ENCODE results near the gene LBHD1. TPM values are rescaled to one million over a fixed set of nuclear protein-coding genes. Genes with fewer than 3 reads are reported as not detected.
A peak's percentile ranks its signal among the peaks of the same experiment; 100 is the strongest.

LBHD1 gene
- total RNA-seq, 3 donors from 2014 or later: 7.4 to 10.6 (median 10.6) TPM

DNA sequence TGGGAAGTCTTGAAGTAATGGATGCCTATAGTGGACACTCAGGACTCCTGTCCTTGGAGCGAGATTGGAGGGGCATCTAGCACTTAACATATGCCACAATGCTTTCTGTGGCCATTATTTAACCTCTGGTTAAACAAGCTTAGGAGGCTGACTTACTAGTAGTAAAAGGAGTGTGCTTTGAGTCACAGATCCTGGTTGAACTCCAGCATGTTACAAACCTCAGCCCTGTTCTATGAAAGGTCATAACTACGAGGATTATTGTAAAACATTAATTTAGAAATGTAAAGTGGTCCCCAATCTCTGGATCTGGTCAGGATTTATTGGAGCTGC is 1.1 kb upstream of the LBHD1 start:
- Histone ChIP-seq H3K4me3 (no peak overlapping the region), H3K4me1 (ENCODE audit: low read depth) (peaks cover 35% of the 10 kb centered on the region), H3K36me3 (ENCODE audit: low read depth) (no peaks in the 10 kb centered on the region), H3K9me3 (no peaks in the 10 kb centered on the region)
- TF ChIP-seq, protein P1, sequence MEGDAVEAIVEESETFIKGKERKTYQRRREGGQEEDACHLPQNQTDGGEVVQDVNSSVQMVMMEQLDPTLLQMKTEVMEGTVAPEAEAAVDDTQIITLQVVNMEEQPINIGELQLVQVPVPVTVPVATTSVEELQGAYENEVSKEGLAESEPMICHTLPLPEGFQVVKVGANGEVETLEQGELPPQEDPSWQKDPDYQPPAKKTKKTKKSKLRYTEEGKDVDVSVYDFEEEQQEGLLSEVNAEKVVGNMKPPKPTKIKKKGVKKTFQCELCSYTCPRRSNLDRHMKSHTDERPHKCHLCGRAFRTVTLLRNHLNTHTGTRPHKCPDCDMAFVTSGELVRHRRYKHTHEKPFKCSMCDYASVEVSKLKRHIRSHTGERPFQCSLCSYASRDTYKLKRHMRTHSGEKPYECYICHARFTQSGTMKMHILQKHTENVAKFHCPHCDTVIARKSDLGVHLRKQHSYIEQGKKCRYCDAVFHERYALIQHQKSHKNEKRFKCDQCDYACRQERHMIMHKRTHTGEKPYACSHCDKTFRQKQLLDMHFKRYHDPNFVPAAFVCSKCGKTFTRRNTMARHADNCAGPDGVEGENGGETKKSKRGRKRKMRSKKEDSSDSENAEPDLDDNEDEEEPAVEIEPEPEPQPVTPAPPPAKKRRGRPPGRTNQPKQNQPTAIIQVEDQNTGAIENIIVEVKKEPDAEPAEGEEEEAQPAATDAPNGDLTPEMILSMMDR (IDR thresholded peaks at IDR 0.05): no peak
- ATAC-seq: no peak
- no peak for DNase-seq
- intact Hi-C loops (cut with DNase I, micrococcal nuclease): loop anchor here in 1 of 2 donors (2.0 kb wide), 1 partner anchor 72 kb away; the partner anchor contains the start of gene MTA2

DNA sequence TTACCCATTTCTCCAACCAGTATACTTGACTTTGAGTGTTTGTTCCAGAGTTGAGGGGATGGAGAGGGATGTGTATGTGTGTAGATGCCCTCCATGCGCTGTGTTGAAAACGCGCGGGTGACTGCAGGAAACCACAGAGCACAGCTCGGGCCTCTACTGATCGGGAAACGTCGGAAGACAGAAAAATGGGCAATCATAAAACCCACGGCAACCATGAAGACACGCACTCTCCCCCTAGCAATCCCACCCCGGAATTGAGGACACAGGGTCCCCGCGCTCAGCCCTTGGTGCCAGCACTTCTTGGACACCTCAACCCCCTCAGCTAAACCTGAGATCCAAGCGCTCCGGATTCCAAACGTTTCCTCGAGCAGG is 845 bp downstream of the LBHD1 start:
- DNase-seq (no peak), ATAC-seq (peak; percentile 26)
- H3K4me1 ChIP-seq (ENCODE audit: low read depth): peaks cover 37% of the 10 kb centered on the region
- H3K36me3 ChIP-seq (ENCODE audit: low read depth): no peaks in the 10 kb centered on the region
- H3K4me3 ChIP-seq: peak overlapping the region; percentile 77
- H3K9me3 ChIP-seq: no peaks in the 10 kb centered on the region
- intact Hi-C loops (cut with DNase I, micrococcal nuclease): no loop called here
- TF ChIP-seq, protein P1 (IDR thresholded peaks at IDR 0.05): no peak

DNA sequence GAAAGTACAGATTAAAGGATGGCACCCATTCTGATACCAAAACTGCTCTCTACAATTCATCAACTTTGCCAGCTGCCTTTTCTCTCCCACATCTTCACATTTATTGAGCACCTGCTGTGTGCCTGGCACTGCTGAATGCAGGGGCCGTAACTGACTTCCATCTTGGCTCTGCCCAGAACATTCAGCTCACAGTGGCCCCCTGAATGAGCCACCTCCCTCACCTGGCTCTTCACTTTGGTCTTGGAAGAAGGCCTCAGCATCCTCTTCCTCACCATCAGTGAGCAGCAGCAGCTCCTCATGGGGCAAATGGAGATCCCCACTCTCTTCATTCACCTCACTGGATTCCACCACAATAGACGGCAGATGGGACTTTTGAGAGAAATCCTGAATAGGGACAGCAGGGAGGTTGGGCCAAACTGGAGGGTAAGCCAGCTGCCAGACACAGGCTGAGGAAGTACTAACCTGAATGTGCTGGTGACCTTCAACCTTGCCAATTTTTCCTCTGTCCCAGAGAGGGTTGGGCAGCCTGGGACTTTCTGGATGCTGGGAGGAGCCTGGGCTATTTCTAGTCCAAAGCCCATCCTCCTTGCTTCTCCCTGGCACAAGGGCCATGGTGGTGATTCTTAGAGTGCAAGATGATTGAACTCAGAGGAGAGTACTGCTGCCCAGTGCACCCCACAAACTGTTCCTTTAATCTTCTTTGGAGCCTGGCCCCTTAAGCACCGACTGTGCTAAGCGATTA is 2.5 kb downstream of the LBHD1 start:
- TF ChIP-seq, protein P1 (IDR thresholded peaks at IDR 0.05): no peak
- intact Hi-C loops (cut with DNase I, micrococcal nuclease): no loop called here
- H3K4me1 ChIP-seq (ENCODE audit: low read depth): peaks cover 39% of the 10 kb centered on the region
- H3K36me3 ChIP-seq (ENCODE audit: low read depth): no peaks in the 10 kb centered on the region
- peak; percentile 25 for ATAC-seq
- DNase-seq: peak; percentile 55 to 60 (median 55)
- no peak overlapping the region for H3K4me3 ChIP-seq
- H3K9me3 ChIP-seq: no peaks in the 10 kb centered on the region

DNA sequence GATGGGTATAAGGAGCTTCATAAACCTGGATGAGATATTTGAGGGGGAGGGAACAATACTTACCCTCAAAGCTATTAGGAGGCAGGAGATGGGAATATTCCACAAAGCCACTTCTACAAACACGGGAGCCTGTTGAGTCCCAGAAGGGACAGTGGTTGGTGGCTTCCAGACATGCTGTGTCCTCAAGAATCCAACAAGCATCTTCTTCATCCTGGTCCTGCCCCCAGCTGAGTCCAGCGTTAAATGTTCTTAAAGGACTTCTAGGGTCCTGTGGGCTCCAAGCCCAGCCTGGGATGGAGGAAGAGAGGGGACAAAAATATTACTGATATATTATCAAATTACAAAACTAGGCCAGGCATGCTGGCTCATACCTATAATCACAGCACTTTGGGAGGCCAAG is 4.6 kb downstream of the LBHD1 start:
- TF ChIP-seq, protein P1 (IDR thresholded peaks at IDR 0.05): no peak
- no peak for ATAC-seq
- Histone ChIP-seq H3K36me3 (ENCODE audit: low read depth) (no peaks in the 10 kb centered on the region), H3K4me1 (ENCODE audit: low read depth) (peaks cover 36% of the 10 kb centered on the region), H3K9me3 (no peaks in the 10 kb centered on the region), H3K4me3 (no peak overlapping the region)
- intact Hi-C loops (cut with DNase I, micrococcal nuclease): no loop called here
- no peak for DNase-seq

DNA sequence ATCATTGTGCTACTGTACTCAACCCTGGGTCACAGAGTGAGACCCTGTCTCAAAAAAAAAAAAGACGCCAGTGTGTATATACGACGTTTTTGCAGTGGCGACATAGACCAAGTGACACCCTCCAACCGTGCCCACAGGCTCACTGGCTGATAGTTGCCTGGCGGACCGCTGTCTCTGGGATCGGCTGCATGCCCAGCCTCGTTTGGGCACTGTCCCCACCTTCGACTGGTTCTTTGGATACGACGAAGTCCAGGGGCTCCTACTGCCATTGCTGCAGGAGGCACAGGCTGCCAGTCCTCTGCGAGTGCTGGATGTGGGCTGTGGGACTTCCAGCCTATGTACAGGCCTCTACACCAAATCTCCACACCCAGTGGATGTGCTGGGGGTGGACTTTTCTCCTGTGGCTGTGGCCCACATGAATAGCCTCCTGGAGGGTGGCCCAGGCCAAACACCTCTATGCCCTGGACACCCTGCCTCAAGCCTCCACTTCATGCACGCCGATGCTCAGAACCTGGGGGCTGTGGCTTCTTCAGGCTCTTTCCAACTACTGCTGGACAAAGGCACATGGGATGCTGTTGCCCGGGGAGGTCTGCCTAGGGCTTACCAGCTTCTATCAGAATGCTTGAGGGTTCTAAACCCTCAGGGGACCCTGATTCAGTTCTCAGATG is 5.7 kb downstream of the LBHD1 start:
- DNase-seq (no peak), ATAC-seq (no peak)
- TF ChIP-seq, protein P1 (IDR thresholded peaks at IDR 0.05): no peak
- intact Hi-C loops (cut with DNase I, micrococcal nuclease): no loop called here
- Histone ChIP-seq H3K4me3 (peak overlapping the region; percentile 56), H3K4me1 (ENCODE audit: low read depth) (peaks cover 35% of the 10 kb centered on the region), H3K9me3 (no peaks in the 10 kb centered on the region), H3K36me3 (ENCODE audit: low read depth) (no peaks in the 10 kb centered on the region)

All from mucosa of descending colon (tissue), 3 donors.